Colonic mucosa (tissue), 4 donors: ENCODE results near the gene SSTR5. TPM values are rescaled to one million over a fixed set of nuclear protein-coding genes. Genes with fewer than 3 reads are reported as not detected.

Source experiments
- DNase-seq: peaks from one replicate; pipeline ENCODE4 v3.0.0-alpha.2; 2020
- H3K27ac ChIP-seq: fragments of 200-600 bp; one replicate; pipeline ENCODE4 v1.8.0; 2021
- H3K27me3 ChIP-seq: fragments of 200-600 bp; one replicate; pipeline ENCODE4 v1.8.0; 2021
- H3K36me3 ChIP-seq: fragments of 200-600 bp; one replicate; pipeline ENCODE4 v1.8.0; 2021
- H3K4me1 ChIP-seq: fragments of 200-600 bp; one replicate; pipeline ENCODE4 v1.8.0; 2021; ENCODE audit warnings: mild to moderate bottlenecking
- H3K4me3 ChIP-seq: fragments of 200-600 bp; one replicate; pipeline ENCODE4 v1.8.0; 2021
- H3K9ac ChIP-seq, 2 donors: one replicate each; pipeline ENCODE4 v1.7.0; 2013; ENCODE audit warnings: control low read depth in 2 of 2, low read depth in 2 of 2, low read length in 2 of 2
- H3K9me3 ChIP-seq: fragments of 200-600 bp; one replicate; pipeline ENCODE4 v1.8.0; 2021
- intact Hi-C: fragments of 100-400 bp; cut with DNase I; formaldehyde crosslinking; loops from one replicate; pipeline ENCODE4 v1.14.1; 2022
- total RNA-seq, 2 donors: library from RNA; stranded (reverse); fragmentation: NEBNext Ultra II Directional in 1 of 2; extraction: Animal tissue kit (Norgen Biotek cat#: 25700) in 1 of 2; gene quantifications; one replicate each; pipeline ENCODE4 v1.2.1, GENCODE V29; 2021
- TF ChIP-seq, protein P1 (sequence below): fragments of 200-600 bp; IDR thresholded peaks from one replicate; pipeline ENCODE4 v1.8.0; 2022; ENCODE audit warnings: antibody characterized with exemption, mild to moderate bottlenecking
- donor health status: healthy.
- donor health status: DM: no; HTN: no; CAD: no.
- donor health status: DM: no; HTN: no; CAD: no.

Gene SSTR5
- total RNA-seq, 2 donors from 2014 or later: 0.24 to 0.37 TPM

DNA sequence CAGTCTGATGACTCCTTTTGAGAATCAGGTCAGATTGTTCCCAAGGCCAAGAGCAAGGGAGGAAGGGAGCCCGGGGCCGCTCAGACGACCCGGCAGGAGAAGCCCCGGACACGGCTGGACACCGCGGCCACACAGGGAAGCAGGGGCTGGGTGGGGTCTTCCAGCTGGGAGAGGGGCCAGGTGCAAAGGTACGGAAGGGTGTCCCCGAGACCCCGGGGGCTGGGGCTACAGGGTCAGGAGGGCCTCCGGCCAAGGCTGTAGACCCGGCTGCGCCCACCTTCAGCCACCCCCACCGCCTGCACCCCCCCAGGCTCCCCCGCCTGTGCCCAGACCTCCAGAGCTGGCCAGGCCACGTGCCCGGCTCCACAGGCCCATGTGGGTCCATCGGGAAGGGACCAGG lies 45.4 kb downstream of the SSTR5 start:
- Histone ChIP-seq H3K9ac (no peak overlapping the region), H3K4me3 (no peak overlapping the region), H3K9me3 (no peaks in the 10 kb centered on the region), H3K4me1 (no peaks in the 10 kb centered on the region), H3K36me3 (no peaks in the 10 kb centered on the region), H3K27ac (no peak overlapping the region), H3K27me3 (no peaks in the 10 kb centered on the region)
- DNase-seq: no peak
- TF ChIP-seq, protein P1, sequence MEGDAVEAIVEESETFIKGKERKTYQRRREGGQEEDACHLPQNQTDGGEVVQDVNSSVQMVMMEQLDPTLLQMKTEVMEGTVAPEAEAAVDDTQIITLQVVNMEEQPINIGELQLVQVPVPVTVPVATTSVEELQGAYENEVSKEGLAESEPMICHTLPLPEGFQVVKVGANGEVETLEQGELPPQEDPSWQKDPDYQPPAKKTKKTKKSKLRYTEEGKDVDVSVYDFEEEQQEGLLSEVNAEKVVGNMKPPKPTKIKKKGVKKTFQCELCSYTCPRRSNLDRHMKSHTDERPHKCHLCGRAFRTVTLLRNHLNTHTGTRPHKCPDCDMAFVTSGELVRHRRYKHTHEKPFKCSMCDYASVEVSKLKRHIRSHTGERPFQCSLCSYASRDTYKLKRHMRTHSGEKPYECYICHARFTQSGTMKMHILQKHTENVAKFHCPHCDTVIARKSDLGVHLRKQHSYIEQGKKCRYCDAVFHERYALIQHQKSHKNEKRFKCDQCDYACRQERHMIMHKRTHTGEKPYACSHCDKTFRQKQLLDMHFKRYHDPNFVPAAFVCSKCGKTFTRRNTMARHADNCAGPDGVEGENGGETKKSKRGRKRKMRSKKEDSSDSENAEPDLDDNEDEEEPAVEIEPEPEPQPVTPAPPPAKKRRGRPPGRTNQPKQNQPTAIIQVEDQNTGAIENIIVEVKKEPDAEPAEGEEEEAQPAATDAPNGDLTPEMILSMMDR: no peak
- intact Hi-C loops: no loop called here

DNA sequence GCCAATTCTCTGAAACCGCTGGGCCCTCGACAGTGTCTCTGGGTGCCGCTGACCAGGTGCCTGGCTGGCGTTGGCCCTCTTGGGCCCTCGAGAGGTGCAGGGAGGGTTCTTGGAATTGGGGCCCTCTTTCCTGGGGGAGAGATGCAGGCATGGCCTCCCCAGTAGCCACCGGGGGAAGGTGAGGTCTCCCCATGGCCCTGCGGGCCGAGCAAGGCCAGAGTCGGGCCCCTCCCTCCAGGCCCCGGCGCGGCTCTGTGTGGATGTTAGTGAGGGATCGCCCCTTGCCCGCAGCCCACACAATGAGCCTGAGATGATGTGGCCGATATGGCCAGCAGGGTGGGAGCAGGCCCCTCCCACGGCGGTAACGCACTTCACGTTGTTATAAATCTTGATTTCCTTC lies 46.6 kb downstream of the SSTR5 start:
- Histone ChIP-seq H3K36me3 (no peaks in the 10 kb centered on the region), H3K9me3 (no peaks in the 10 kb centered on the region), H3K4me3 (no peak overlapping the region), H3K4me1 (no peaks in the 10 kb centered on the region), H3K27me3 (no peaks in the 10 kb centered on the region), H3K27ac (no peak overlapping the region), H3K9ac (no peak overlapping the region)
- intact Hi-C loops: no loop called here
- DNase-seq: no peak
- TF ChIP-seq, protein P1: no peak

DNA sequence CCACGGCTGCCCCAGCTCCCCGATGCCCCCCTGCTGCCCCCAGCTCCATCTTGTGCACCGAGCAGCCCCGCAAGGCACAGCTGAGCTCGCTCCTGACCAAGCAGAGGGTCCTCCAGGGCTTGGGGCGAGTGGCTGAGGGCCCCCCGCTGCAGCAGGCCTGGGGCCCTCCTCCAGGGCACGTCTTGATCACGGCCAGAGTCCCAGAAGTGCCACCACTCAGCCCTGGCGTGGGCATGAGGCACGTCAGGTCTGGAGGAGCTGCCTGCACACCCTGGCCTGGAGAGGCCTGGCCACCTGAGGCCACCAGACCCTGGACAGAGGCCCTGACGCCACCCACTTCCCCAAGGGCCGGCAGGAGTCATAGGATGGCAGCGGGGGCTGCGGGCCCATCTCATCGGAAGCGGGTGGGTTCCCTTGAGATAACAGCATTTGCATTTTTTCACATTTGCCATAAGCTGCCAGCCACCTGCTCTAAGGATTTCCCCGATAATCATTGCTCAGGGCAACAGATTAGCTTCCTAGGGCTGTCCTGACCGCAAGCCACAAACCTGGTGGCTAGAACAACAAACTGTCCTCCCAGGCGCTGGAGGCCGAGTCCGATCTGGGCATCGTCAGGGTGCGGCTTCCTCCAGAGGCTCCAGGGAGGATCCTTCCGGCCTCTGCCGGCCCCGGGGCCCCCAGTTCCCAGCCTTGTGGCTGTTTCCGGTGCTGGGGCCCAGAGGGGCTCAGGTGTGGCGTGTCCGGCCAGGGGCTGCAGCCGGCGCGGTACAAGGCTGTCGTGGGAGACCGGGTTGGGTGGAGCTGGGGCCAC lies 47.4 kb downstream of the SSTR5 start:
- intact Hi-C loops: no loop called here
- H3K9me3 ChIP-seq: no peaks in the 10 kb centered on the region
- TF ChIP-seq, protein P1: no peak
- H3K27me3 ChIP-seq: no peaks in the 10 kb centered on the region
- no peak overlapping the region for H3K9ac ChIP-seq
- no peak overlapping the region for H3K27ac ChIP-seq
- no peak for DNase-seq
- no peak overlapping the region for H3K4me3 ChIP-seq
- no peaks in the 10 kb centered on the region for H3K4me1 ChIP-seq
- no peaks in the 10 kb centered on the region for H3K36me3 ChIP-seq

DNA sequence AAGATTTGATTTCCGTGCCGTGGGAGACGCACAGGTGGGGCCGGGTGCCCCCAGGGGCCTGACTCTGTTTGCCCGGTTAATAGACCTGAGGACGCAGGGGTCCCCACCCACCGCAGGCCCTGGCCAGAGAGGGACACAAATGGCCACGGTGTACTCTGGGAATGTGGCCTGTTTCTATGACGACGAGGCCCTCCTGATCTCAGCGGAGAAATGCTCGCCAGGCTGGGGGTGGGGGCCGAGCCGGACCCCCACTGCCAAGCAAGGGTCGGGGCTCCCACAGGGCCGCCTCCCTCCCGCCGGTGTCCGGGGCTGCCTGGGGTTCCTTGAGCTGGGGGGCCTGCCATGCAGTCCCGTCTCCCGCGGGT lies 48.0 kb downstream of the SSTR5 start:
- Histone ChIP-seq H3K9ac (no peak overlapping the region), H3K27me3 (no peaks in the 10 kb centered on the region), H3K36me3 (no peaks in the 10 kb centered on the region), H3K9me3 (no peaks in the 10 kb centered on the region), H3K27ac (no peak overlapping the region), H3K4me1 (no peaks in the 10 kb centered on the region), H3K4me3 (no peak overlapping the region)
- TF ChIP-seq, protein P1: no peak
- intact Hi-C loops: no loop called here
- DNase-seq: no peak

DNA sequence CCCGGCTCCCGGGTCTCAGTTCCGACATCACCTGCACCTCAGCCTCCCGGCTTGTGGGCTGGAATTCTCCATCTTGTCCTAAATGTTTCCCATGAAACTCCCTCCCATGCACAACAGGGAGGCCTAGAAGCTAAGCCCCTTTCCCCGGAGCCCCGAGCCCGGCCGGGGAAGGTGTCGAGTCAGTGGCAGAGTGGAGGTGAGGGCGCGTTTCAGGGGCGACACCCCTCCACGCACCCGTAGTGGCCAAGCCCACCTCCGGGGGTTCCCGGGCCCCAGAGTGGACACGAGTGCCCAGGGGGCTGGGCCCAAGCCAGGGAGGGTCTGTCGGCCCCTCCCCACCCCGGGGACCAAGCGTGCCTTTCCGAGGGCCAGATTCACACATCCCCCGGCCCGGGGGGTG lies 48.5 kb downstream of the SSTR5 start:
- no peak for DNase-seq
- no peak overlapping the region for H3K27ac ChIP-seq
- no peak overlapping the region for H3K9ac ChIP-seq
- TF ChIP-seq, protein P1: no peak
- no peaks in the 10 kb centered on the region for H3K36me3 ChIP-seq
- intact Hi-C loops: no loop called here
- H3K4me3 ChIP-seq: no peak overlapping the region
- H3K4me1 ChIP-seq: no peaks in the 10 kb centered on the region
- no peaks in the 10 kb centered on the region for H3K9me3 ChIP-seq
- no peaks in the 10 kb centered on the region for H3K27me3 ChIP-seq
